Parathyroid adenoma (tissue), 2 donors: ENCODE results near the gene MBD1.
A peak's percentile ranks its signal among the peaks of the same experiment; 100 is the strongest.

Experiments used
- H2AFZ ChIP-seq: fragments of 300-600 bp; sonication (generic); one replicate; pipeline ENCODE4 v1.7.0; 2017; ENCODE audit warnings: antibody characterized with exemption, mild to moderate bottlenecking
- H3K27ac ChIP-seq: fragments of 300-600 bp; sonication (generic); one replicate; pipeline ENCODE4 v1.7.0; 2017
- H3K27me3 ChIP-seq: fragments of 300-600 bp; sonication (generic); one replicate; pipeline ENCODE4 v1.7.0; 2017; ENCODE audit warnings: low read length; ENCODE audit not compliant: control insufficient read depth, insufficient read depth
- H3K36me3 ChIP-seq: fragments of 300-600 bp; sonication (generic); one replicate; pipeline ENCODE4 v1.7.0; 2017; ENCODE audit warnings: low read length; ENCODE audit not compliant: control insufficient read depth, insufficient read depth
- H3K4me1 ChIP-seq: fragments of 300-600 bp; sonication (generic); one replicate; pipeline ENCODE4 v1.7.0; 2017; ENCODE audit warnings: control low read depth
- H3K4me2 ChIP-seq: fragments of 300-600 bp; sonication (generic); one replicate; pipeline ENCODE4 v1.7.0; 2017; ENCODE audit warnings: low read length
- H3K4me3 ChIP-seq: fragments of 300-600 bp; sonication (generic); one replicate; pipeline ENCODE4 v1.7.0; 2017; ENCODE audit warnings: low read depth, low read length
- H3K79me2 ChIP-seq: fragments of 300-600 bp; sonication (generic); one replicate; pipeline ENCODE4 v1.7.0; 2017; ENCODE audit warnings: control low read depth
- H3K9ac ChIP-seq: fragments of 300-600 bp; sonication (generic); one replicate; pipeline ENCODE4 v1.7.0; 2017; ENCODE audit warnings: mild to moderate bottlenecking
- H3K9me3 ChIP-seq: fragments of 300-600 bp; sonication (generic); one replicate; pipeline ENCODE4 v1.7.0; 2017; ENCODE audit warnings: low read length; ENCODE audit not compliant: control insufficient read depth
- CTCF ChIP-seq: fragments of 300-600 bp; sonication (generic); IDR thresholded peaks from one replicate; pipeline ENCODE4 v1.7.0; 2017; ENCODE audit warnings: antibody characterized with exemption, mild to moderate bottlenecking
- donor health status: primary hyperparathyroidism.

MBD1 gene

GRCh38 chr18:50287028-50287440, 5.7 kb upstream of the MBD1 start:
- H3K9me3 ChIP-seq = no peaks in the 10 kb centered on the region
- peak overlapping the region; percentile 91 for H3K27ac ChIP-seq
- H3K36me3 ChIP-seq = no peaks in the 10 kb centered on the region
- H3K79me2 ChIP-seq = no peaks in the 10 kb centered on the region
- H3K27me3 ChIP-seq = no peaks in the 10 kb centered on the region
- H2AFZ ChIP-seq = peak overlapping the region; percentile 96
- no peaks in the 10 kb centered on the region for H3K4me1 ChIP-seq
- H3K4me2 ChIP-seq = peak overlapping the region; percentile 76
- no peak for TF ChIP-seq CTCF
- H3K9ac ChIP-seq = no peak overlapping the region
- peak overlapping the region; percentile 80 for H3K4me3 ChIP-seq

- H3K4me2 ChIP-seq = peak overlapping the region; percentile 76
- no peaks in the 10 kb centered on the region for H3K27me3 ChIP-seq
- TF ChIP-seq CTCF = no peak
- H3K9me3 ChIP-seq = no peaks in the 10 kb centered on the region
- peaks cover 3% of the 10 kb centered on the region for H3K4me1 ChIP-seq
- peak overlapping the region; percentile 91 for H3K27ac ChIP-seq
- H3K9ac ChIP-seq = no peak overlapping the region
- H3K4me3 ChIP-seq = peak overlapping the region; percentile 80
- no peaks in the 10 kb centered on the region for H3K36me3 ChIP-seq
- no peaks in the 10 kb centered on the region for H3K79me2 ChIP-seq
- peak overlapping the region; percentile 96 for H2AFZ ChIP-seq
Observed at GRCh38 chr18:50286391-50287027, 5.2 kb upstream of the MBD1 start.

- Histone ChIP-seq H2AFZ (no peak overlapping the region), H3K27ac (no peak overlapping the region), H3K36me3 (no peaks in the 10 kb centered on the region), H3K79me2 (peaks cover 3% of the 10 kb centered on the region), H3K9ac (no peak overlapping the region), H3K27me3 (no peaks in the 10 kb centered on the region), H3K9me3 (no peaks in the 10 kb centered on the region), H3K4me1 (peaks cover 3% of the 10 kb centered on the region), H3K4me3 (no peak overlapping the region), H3K4me2 (no peak overlapping the region)
- no peak for TF ChIP-seq CTCF
Observed at GRCh38 chr18:50285631-50286321, 4.5 kb upstream of the MBD1 start.

- no peak overlapping the region for H2AFZ ChIP-seq
- H3K9me3 ChIP-seq = no peaks in the 10 kb centered on the region
- no peak overlapping the region for H3K27ac ChIP-seq
Observed at GRCh38 chr18:50285071-50285470, 3.7 kb upstream of the MBD1 start.

More at GRCh38 chr18:50285071-50285470, 3.7 kb upstream of the MBD1 start:
- Histone ChIP-seq H3K4me3 (no peak overlapping the region), H3K9ac (no peak overlapping the region), H3K36me3 (no peaks in the 10 kb centered on the region), H3K79me2 (peaks cover 10% of the 10 kb centered on the region), H3K27me3 (no peaks in the 10 kb centered on the region), H3K4me2 (no peak overlapping the region), H3K4me1 (peaks cover 6% of the 10 kb centered on the region)
- no peak for TF ChIP-seq CTCF
